Stomach (tissue), 4 donors: Measurements from ENCODE around the gene TTYH1.

ENCODE experiments used
- CTCF ChIP-seq, 7 experiments: fragments of 450-650 bp in 4 of 7; fragments of 200-600 bp in 3 of 7; sonication (generic) in 3 of 7; IDR thresholded peaks; one replicate each; pipeline ENCODE4 v1.5.1; 2016 to 2019; ENCODE audit warnings: antibody characterized with exemption in 7 of 7, control low read depth in 2 of 7, mild to moderate bottlenecking in 1 of 7
- POLR2AphosphoS5 ChIP-seq, 3 donors: sonication (generic); formaldehyde crosslinking; IDR thresholded peaks; one replicate each; pipeline ENCODE4 v1.6.1; 2016; ENCODE audit warnings: antibody characterized with exemption in 3 of 3

DNA sequence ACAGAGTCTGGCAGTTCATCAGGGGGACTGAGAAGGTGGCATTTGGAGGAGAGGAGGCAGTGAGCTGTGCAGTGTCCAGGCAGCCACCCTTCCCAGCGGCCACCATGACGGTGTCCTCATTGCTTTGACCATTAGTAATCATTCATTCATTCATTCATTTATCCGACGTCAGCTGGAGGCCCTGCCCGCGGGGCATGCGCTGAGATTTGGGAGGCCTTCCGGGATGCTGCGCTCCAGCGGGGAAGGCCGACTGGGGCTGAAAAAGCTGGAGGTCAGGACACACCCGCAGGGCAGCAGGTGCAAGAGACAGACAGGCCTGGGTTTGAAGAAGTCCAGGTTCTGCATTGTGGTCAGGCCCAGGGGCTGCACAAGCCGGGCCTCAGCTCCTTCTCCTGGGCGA lies 8.9 kb downstream of the TTYH1 start:
- TF ChIP-seq POLR2AphosphoS5 (IDR thresholded peaks at IDR 0.05) (no peak), CTCF (IDR thresholded peaks at IDR 0.05) (no peak)
